Endothelial cell of coronary artery (primary cell): ENCODE data around the gene MFSD1. TPM values are rescaled to one million over a fixed set of nuclear protein-coding genes. Genes with fewer than 3 reads are reported as not detected.

ENCODE experiments used
- total RNA-seq: library from RNA; depleted of rRNA; stranded (reverse); fragments of >200 nt; gene quantifications from 2 replicates; pipeline ENCODE4 v1.2.3, GENCODE V29; 2014

Gene MFSD1
- total RNA-seq, result 56.1 and 59.6 TPM in 2 replicates

DNA sequence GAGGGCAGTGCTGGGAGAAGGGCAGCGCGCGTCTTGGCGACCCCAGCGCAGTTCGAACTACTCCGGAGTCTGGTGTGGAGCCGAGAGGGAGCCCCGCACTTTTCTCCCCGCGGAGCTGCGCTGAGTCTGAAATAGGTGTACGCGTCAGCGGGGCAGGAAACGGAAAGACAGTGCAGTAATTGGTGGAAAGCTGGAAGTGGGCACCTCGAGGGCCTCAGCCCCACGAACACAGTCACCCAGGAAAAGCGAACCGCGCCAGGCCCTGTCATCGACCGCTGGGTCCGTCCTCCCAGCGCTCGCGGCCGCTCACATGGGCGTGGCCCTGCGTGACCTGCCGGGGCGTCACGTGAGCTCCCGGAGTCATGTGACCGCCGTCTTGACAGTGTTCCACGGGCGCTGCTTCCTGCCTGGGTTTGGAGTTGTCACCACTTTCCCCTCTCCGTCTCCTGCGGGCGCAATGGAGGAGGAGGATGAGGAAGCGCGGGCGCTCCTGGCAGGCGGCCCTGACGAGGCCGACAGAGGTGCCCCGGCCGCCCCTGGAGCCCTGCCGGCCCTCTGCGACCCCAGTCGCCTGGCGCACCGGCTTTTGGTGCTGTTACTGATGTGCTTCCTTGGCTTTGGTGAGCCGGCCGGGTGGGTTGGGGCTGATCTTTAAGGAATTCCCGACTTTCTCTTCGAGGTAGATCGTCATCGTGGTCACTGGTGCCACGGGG is at the start of gene MFSD1:
Gene MFSD1 (plus strand): TSS at position 359 of the 713 bp plus-strand sequence. CDS start 99 bp downstream, at position 458.

Other genes starting within 250 kb of the MFSD1 start
- gene MLF1, start 230.9 kb upstream of the MFSD1 start, total RNA-seq, result 6.6 and 6.7 TPM in 2 replicates
- 55.2 and 68.1 TPM in 2 replicates for gene GFM1, start 157.5 kb upstream of the MFSD1 start, total RNA-seq
- gene LXN, start 129.4 kb upstream of the MFSD1 start, total RNA-seq, result 76.1 and 114 TPM in 2 replicates
- 0.81 and 4.2 TPM in 2 replicates for gene RARRES1, start 69.6 kb upstream of the MFSD1 start, total RNA-seq